Activated T-helper 2 cell treated with anti-CD3 and anti-CD28 coated beads, Interferon-gamma antibody, Interleukin-2, Interleukin-4, amounts not matched to agents 10 μg/mL and 5 μg/mL and 100 μg/mL, durations not matched to agents 14 hours and 24 hours and 36 hours (primary cell): Measurements from ENCODE around the gene IL1RAPL1. TPM values are rescaled to one million over a fixed set of nuclear protein-coding genes. Genes with fewer than 3 reads are reported as not detected.
"Not testable (repeated sequence)": the region's sequence is repeated elsewhere in the genome, so short reads cannot be mapped to it uniquely, and the experiment has no call there.

Source experiments
- DNase-seq: peaks from one replicate; pipeline ENCODE4 v3.0.0; 2021; ENCODE audit warnings: low spot score
- H3K27ac Mint-ChIP-seq: one replicate; pipeline ENCODE4 v1.8.0; 2021; ENCODE audit warnings: mixed read lengths
- H3K27me3 Mint-ChIP-seq: one replicate; pipeline ENCODE4 v1.8.0; 2021; ENCODE audit warnings: low read depth, mixed read lengths
- H3K36me3 Mint-ChIP-seq: one replicate; pipeline ENCODE4 v1.8.0; 2021; ENCODE audit warnings: low read depth, mixed read lengths
- H3K4me1 Mint-ChIP-seq: one replicate; pipeline ENCODE4 v1.8.0; 2021; ENCODE audit warnings: low read depth, mixed read lengths
- H3K4me3 Mint-ChIP-seq: one replicate; pipeline ENCODE4 v1.8.0; 2021; ENCODE audit warnings: low read depth, mild to moderate bottlenecking, moderate library complexity, mixed read lengths
- H3K9me3 Mint-ChIP-seq: one replicate; pipeline ENCODE4 v1.8.0; 2021; ENCODE audit warnings: mixed read lengths
- intact Hi-C: fragments of 100-400 bp; cut with micrococcal nuclease; formaldehyde crosslinking; loops from one replicate; pipeline ENCODE4 v1.15.1; 2023
- total RNA-seq: library from RNA; stranded (reverse); gene quantifications from 2 replicates; pipeline ENCODE4 v1.2.3, GENCODE V29; 2022

The IL1RAPL1 gene
- total RNA-seq, 1 donor from 2014 or later: not detected

- no peaks in the 10 kb centered on the region for H3K36me3 Mint-ChIP-seq
- H3K4me3 Mint-ChIP-seq: no peak overlapping the region
- no peaks in the 10 kb centered on the region for H3K27me3 Mint-ChIP-seq
- H3K9me3 Mint-ChIP-seq: peaks cover 10% of the 10 kb centered on the region
- intact Hi-C loops: no loop called here
- no peak overlapping the region for H3K27ac Mint-ChIP-seq
- DNase-seq: no peak
- no peaks in the 10 kb centered on the region for H3K4me1 Mint-ChIP-seq
Observed at GRCh38 chrX:29113221-29113620, 526.0 kb downstream of the IL1RAPL1 start.

- H3K4me1 Mint-ChIP-seq, H3K36me3 Mint-ChIP-seq, DNase-seq, H3K4me3 Mint-ChIP-seq, H3K27ac Mint-ChIP-seq, H3K27me3 Mint-ChIP-seq, intact Hi-C loops, H3K9me3 Mint-ChIP-seq: not testable (repeated sequence)
Observed at GRCh38 chrX:29122817-29123216, 535.6 kb downstream of the IL1RAPL1 start.

- no peaks in the 10 kb centered on the region for H3K36me3 Mint-ChIP-seq
- H3K4me3 Mint-ChIP-seq: no peak overlapping the region
- no peaks in the 10 kb centered on the region for H3K9me3 Mint-ChIP-seq
- no peak for DNase-seq
- H3K27me3 Mint-ChIP-seq: no peaks in the 10 kb centered on the region
- no peaks in the 10 kb centered on the region for H3K4me1 Mint-ChIP-seq
- no peak overlapping the region for H3K27ac Mint-ChIP-seq
- intact Hi-C loops: no loop called here
Observed at GRCh38 chrX:29130905-29131304, 543.7 kb downstream of the IL1RAPL1 start.

DNA sequence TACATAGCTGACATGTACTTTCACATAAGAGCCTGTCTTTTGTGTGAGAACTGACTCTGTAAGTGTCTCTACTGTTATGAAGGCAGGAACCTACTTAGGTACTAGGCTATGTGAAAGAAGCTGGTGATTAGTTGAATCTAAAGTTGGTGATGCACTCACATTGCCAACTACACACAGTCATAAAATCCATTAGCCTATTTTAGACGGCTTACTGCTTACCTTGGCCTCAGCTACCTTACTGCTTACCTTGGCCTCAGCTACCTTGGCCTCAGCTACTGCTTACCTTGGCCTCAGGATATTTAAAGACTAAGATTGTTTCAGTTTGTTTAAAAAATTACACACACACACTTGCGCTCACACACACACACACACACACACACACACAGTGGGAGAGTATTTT, 549.7 kb downstream of the IL1RAPL1 start:
- DNase-seq: no peak
- Mint-ChIP-seq H3K27me3 (no peaks in the 10 kb centered on the region), H3K4me1 (no peaks in the 10 kb centered on the region), H3K36me3 (no peaks in the 10 kb centered on the region), H3K4me3 (no peak overlapping the region), H3K9me3 (no peaks in the 10 kb centered on the region), H3K27ac (no peak overlapping the region)
- intact Hi-C loops: no loop called here

DNA sequence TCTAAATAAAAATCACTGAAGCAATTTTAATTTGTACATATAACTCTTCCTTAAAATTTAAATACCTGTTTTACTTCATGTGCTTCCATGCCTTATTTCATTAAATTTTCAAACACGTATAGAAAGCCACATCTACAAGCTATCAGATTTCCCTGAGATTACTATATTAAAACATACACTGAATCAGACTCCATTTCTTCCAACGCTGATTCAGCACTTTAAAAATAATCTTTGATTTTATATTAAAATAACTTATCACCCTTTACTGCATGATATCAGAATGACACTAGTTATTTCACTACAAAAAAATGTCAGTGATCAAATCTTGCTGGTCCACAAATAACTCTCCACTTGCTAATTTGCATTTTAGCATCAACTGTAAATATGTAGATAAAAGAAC, 550.8 kb downstream of the IL1RAPL1 start:
- no peaks in the 10 kb centered on the region for H3K27me3 Mint-ChIP-seq
- intact Hi-C loops: no loop called here
- H3K4me3 Mint-ChIP-seq: no peak overlapping the region
- no peaks in the 10 kb centered on the region for H3K9me3 Mint-ChIP-seq
- H3K36me3 Mint-ChIP-seq: no peaks in the 10 kb centered on the region
- H3K27ac Mint-ChIP-seq: no peak overlapping the region
- no peaks in the 10 kb centered on the region for H3K4me1 Mint-ChIP-seq
- DNase-seq: no peak

- H3K9me3 Mint-ChIP-seq: peaks cover 16% of the 10 kb centered on the region
- DNase-seq: no peak
- H3K4me3 Mint-ChIP-seq: no peak overlapping the region
- no peaks in the 10 kb centered on the region for H3K4me1 Mint-ChIP-seq
- H3K36me3 Mint-ChIP-seq: no peaks in the 10 kb centered on the region
- H3K27me3 Mint-ChIP-seq: no peaks in the 10 kb centered on the region
- no peak overlapping the region for H3K27ac Mint-ChIP-seq
- intact Hi-C loops: no loop called here
Observed at GRCh38 chrX:29143356-29143755, 556.1 kb downstream of the IL1RAPL1 start.

- no peaks in the 10 kb centered on the region for H3K27me3 Mint-ChIP-seq
- intact Hi-C loops: no loop called here
Observed at GRCh38 chrX:29143756-29144155, 556.5 kb downstream of the IL1RAPL1 start.

DNA sequence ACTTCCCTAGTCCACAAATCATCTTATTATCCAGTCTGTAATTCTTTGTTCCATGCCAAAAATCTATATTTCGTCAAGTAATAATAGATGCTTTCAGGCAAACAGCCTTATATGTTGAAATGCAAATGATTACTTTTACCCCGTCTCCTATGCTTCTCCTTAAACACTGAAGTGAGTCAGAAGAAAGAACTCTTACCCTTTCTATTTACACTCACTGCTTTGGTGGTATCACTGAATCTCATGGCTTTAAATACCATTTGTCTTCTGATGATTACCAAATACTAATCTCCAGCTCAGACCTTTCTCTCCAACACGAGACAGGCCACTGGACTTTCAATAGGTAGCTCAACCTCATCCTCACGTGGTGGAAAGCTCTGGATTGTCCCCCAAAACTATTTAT, 558.1 kb downstream of the IL1RAPL1 start:
- Mint-ChIP-seq H3K4me1 (no peaks in the 10 kb centered on the region), H3K9me3 (peaks cover 16% of the 10 kb centered on the region), H3K27me3 (no peaks in the 10 kb centered on the region), H3K36me3 (no peaks in the 10 kb centered on the region), H3K27ac (no peak overlapping the region), H3K4me3 (no peak overlapping the region)
- no peak for DNase-seq
- intact Hi-C loops: no loop called here

More at GRCh38 chrX:29143756-29144155, 556.5 kb downstream of the IL1RAPL1 start:
- H3K27ac Mint-ChIP-seq: no peak overlapping the region
- H3K36me3 Mint-ChIP-seq: no peaks in the 10 kb centered on the region
- H3K4me3 Mint-ChIP-seq: no peak overlapping the region
- H3K9me3 Mint-ChIP-seq: peaks cover 16% of the 10 kb centered on the region
- H3K4me1 Mint-ChIP-seq: no peaks in the 10 kb centered on the region
- DNase-seq: no peak

DNA sequence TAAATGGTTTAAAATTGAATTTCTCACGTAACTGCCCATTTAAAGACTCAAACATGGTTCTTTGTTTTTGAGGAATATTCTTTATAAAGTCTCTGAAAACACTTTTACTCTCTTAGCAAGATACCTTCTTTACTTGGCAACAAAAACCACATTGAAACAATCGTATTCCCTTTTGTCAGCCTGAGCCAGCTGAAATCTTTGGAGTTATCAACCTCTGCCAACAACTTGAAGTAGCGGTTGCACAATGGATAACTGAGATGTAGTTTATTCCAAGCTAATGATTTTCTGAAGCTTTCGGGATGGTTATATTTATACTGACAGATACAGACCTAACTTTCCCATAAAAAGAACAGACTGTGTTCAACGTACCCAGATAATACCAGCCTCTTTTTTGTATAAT, 561.3 kb downstream of the IL1RAPL1 start:
- intact Hi-C loops: no loop called here
- no peak overlapping the region for H3K27ac Mint-ChIP-seq
- DNase-seq: no peak
- H3K4me3 Mint-ChIP-seq: no peak overlapping the region
- H3K27me3 Mint-ChIP-seq: no peaks in the 10 kb centered on the region
- H3K4me1 Mint-ChIP-seq: no peaks in the 10 kb centered on the region
- no peaks in the 10 kb centered on the region for H3K36me3 Mint-ChIP-seq
- H3K9me3 Mint-ChIP-seq: peaks cover 14% of the 10 kb centered on the region

DNA sequence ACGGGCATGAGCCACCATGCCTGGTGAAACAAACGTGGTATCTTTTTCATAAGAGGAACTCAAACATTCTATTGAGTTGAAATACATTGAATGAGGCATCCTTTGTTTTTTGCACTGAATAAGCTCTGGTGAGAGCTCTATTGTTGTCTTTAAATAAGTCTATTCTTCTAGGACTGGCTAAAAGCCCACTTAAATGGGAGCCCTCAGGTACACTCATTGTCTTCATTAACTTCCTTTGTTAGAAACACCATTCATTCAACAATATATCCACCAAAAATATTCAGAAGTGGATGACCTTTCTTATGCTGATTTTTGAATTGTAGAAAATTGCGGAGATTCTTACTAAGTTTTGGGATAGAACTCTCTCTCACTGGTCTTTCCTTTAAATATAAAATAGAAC, 568.0 kb downstream of the IL1RAPL1 start:
- DNase-seq: no peak
- no peaks in the 10 kb centered on the region for H3K27me3 Mint-ChIP-seq
- H3K27ac Mint-ChIP-seq: no peak overlapping the region
- H3K4me3 Mint-ChIP-seq: no peak overlapping the region
- intact Hi-C loops: no loop called here
- no peaks in the 10 kb centered on the region for H3K4me1 Mint-ChIP-seq
- no peaks in the 10 kb centered on the region for H3K9me3 Mint-ChIP-seq
- H3K36me3 Mint-ChIP-seq: no peaks in the 10 kb centered on the region

DNA sequence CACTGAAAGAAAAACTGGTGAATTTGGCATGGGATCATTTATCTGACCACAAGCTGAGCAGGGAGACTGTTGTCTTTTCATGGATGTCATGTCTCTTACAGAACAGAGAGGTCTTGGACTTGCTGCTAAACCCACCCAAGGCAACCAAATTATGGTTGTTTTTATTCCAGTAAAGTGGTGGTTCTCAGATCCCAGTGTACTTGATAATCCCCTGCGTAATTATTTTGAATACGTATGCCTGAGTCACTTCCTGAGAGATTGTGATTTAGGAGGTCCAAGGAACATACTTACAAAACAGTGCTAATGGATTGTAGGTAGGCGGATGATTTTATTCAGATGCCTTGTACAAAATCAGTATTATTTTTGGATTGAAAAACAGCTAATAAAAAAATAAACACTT, 585.6 kb downstream of the IL1RAPL1 start:
- intact Hi-C loops: no loop called here

DNA sequence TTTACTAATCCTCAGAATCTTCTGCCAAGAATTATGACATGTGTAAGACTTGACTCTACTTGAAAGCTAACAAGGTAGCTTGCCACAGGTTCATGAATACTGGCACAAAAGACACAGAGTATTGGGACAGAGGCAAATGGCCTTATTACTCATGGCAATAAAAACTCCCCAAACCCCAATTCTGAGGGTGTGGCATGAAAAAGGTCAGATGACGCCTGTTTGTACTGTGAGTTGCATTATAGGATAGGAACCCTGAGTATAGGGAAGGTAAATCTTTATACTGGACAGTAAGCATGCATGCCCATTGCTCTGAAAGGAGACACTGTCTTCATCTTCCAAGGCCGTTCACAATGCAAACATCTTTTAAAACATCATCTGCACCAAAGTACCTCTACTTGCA, 600.0 kb downstream of the IL1RAPL1 start:
- Mint-ChIP-seq H3K4me1 (no peaks in the 10 kb centered on the region), H3K4me3 (no peak overlapping the region), H3K36me3 (no peaks in the 10 kb centered on the region), H3K9me3 (peaks cover 3% of the 10 kb centered on the region), H3K27me3 (no peaks in the 10 kb centered on the region), H3K27ac (no peak overlapping the region)
- DNase-seq: no peak
- intact Hi-C loops: no loop called here

More for the DNA sequence above, 585.6 kb downstream of the IL1RAPL1 start:
- no peaks in the 10 kb centered on the region for H3K36me3 Mint-ChIP-seq
- H3K9me3 Mint-ChIP-seq: no peaks in the 10 kb centered on the region
- H3K4me3 Mint-ChIP-seq: no peak overlapping the region
- DNase-seq: no peak
- no peaks in the 10 kb centered on the region for H3K4me1 Mint-ChIP-seq
- H3K27ac Mint-ChIP-seq: no peak overlapping the region
- no peaks in the 10 kb centered on the region for H3K27me3 Mint-ChIP-seq

GRCh38 chrX:29196501-29196900, 609.3 kb downstream of the IL1RAPL1 start:
- DNase-seq: no peak
- no peaks in the 10 kb centered on the region for H3K4me1 Mint-ChIP-seq
- intact Hi-C loops: no loop called here

GRCh38 chrX:29215251-29215650, 628.0 kb downstream of the IL1RAPL1 start:
- Mint-ChIP-seq H3K27me3 (no peaks in the 10 kb centered on the region), H3K27ac (no peak overlapping the region), H3K4me1 (no peaks in the 10 kb centered on the region), H3K36me3 (no peaks in the 10 kb centered on the region), H3K9me3 (peaks cover 23% of the 10 kb centered on the region), H3K4me3 (no peak overlapping the region)
- DNase-seq: no peak
- intact Hi-C loops: no loop called here

More at GRCh38 chrX:29196501-29196900, 609.3 kb downstream of the IL1RAPL1 start:
- Mint-ChIP-seq H3K36me3 (no peaks in the 10 kb centered on the region), H3K27ac (no peak overlapping the region), H3K4me3 (no peak overlapping the region), H3K27me3 (no peaks in the 10 kb centered on the region), H3K9me3 (no peaks in the 10 kb centered on the region)
